Measurements from ENCODE around the gene TBXAS1.
"Not testable (repeated sequence)": the region's sequence is repeated elsewhere in the genome, so short reads cannot be mapped to it uniquely, and the experiment has no call there.

Gene TBXAS1

GRCh38 chr7:139827042-139827441 is 2.0 kb upstream of the TBXAS1 start:
- no peak for DNase-seq (ENCODE audit: low read depth)

GRCh38 chr7:139828446-139828845 is 618 bp upstream of the TBXAS1 start:
- no peak for DNase-seq (ENCODE audit: low read depth)

GRCh38 chr7:139829775-139830117 is 682 bp downstream of the TBXAS1 start:
- DNase-seq (ENCODE audit: low read depth) = no peak

GRCh38 chr7:139830292-139830691 is 1.2 kb downstream of the TBXAS1 start:
- DNase-seq (ENCODE audit: low read depth) = no peak

GRCh38 chr7:139830782-139831501 is 1.9 kb downstream of the TBXAS1 start:
- DNase-seq (ENCODE audit: low read depth) = no peak

- not testable (repeated sequence) for DNase-seq (ENCODE audit: low read depth)
These were observed 6.8 kb downstream of the TBXAS1 start for GRCh38 chr7:139835848-139836247.

- DNase-seq (ENCODE audit: low read depth) = not testable (repeated sequence)
These were observed 8.2 kb downstream of the TBXAS1 start for GRCh38 chr7:139837291-139837690.

- no peak for DNase-seq (ENCODE audit: low read depth)
These were observed 9.2 kb downstream of the TBXAS1 start for GRCh38 chr7:139838276-139838675.

- DNase-seq (ENCODE audit: low read depth) = no peak
These were observed 9.8 kb downstream of the TBXAS1 start for GRCh38 chr7:139838876-139839275.

GRCh38 chr7:139840776-139841175 is 11.7 kb downstream of the TBXAS1 start:
- no peak for DNase-seq (ENCODE audit: low read depth)

GRCh38 chr7:139842401-139843210 is 13.5 kb downstream of the TBXAS1 start:
- DNase-seq (ENCODE audit: low read depth) = no peak

GRCh38 chr7:139843211-139843537 is 14.1 kb downstream of the TBXAS1 start:
- DNase-seq (ENCODE audit: low read depth) = not testable (repeated sequence)

- no peak for DNase-seq (ENCODE audit: low read depth)
These were observed 15.8 kb downstream of the TBXAS1 start for GRCh38 chr7:139844779-139845442.

GRCh38 chr7:139845443-139845805 is 16.4 kb downstream of the TBXAS1 start:
- DNase-seq (ENCODE audit: low read depth) = no peak

- DNase-seq (ENCODE audit: low read depth) = no peak
These were observed 17.2 kb downstream of the TBXAS1 start for GRCh38 chr7:139846297-139846696.

GRCh38 chr7:139848274-139848673 is 19.2 kb downstream of the TBXAS1 start:
- DNase-seq (ENCODE audit: low read depth) = no peak

- DNase-seq (ENCODE audit: low read depth) = no peak
These were observed 21.8 kb downstream of the TBXAS1 start for GRCh38 chr7:139850906-139851305.

GRCh38 chr7:139851770-139852481 is 22.9 kb downstream of the TBXAS1 start:
- DNase-seq (ENCODE audit: low read depth) = no peak

- DNase-seq (ENCODE audit: low read depth) = no peak
These were observed 23.4 kb downstream of the TBXAS1 start for GRCh38 chr7:139852482-139852845.

GRCh38 chr7:139853506-139854123 is 24.6 kb downstream of the TBXAS1 start:
- DNase-seq (ENCODE audit: low read depth) = no peak

- no peak for DNase-seq (ENCODE audit: low read depth)
These were observed 25.1 kb downstream of the TBXAS1 start for GRCh38 chr7:139854124-139854511.

- DNase-seq (ENCODE audit: low read depth) = no peak
These were observed 25.9 kb downstream of the TBXAS1 start for GRCh38 chr7:139854803-139855497.

Measured in stimulated activated CD8-positive, alpha-beta memory T cell treated with anti-CD3 and anti-CD28 coated beads, Interleukin-15, amount 100 ng/mL, for 1 hour (primary cell).